Mesenchymal stem cell (in vitro differentiated cells and primary cell): ENCODE results near the gene ACACA. TPM values are rescaled to one million over a fixed set of nuclear protein-coding genes. Genes with fewer than 3 reads are reported as not detected.

ENCODE experiments used
- DNase-seq: peaks from one replicate; pipeline ENCODE4 v3.0.0-alpha.2; 2013
- H2AFZ ChIP-seq: one replicate; pipeline ENCODE4 v1.6.1; 2013; ENCODE audit warnings: low read depth, mild to moderate bottlenecking, control low read depth, inconsistent platforms, low read length, moderate library complexity
- H2AK5ac ChIP-seq: 2 replicates; pipeline ENCODE4 v1.6.1; 2013; ENCODE audit warnings: low read length, moderate library complexity, mild to moderate bottlenecking, inconsistent platforms; ENCODE audit not compliant: severe bottlenecking
- H2BK120ac ChIP-seq: one replicate; pipeline ENCODE4 v1.6.1; 2013; ENCODE audit warnings: low read depth, mild to moderate bottlenecking, inconsistent platforms, low read length, moderate library complexity
- H2BK12ac ChIP-seq, 2 experiments: one replicate each; pipeline ENCODE4 v1.6.1; 2013; ENCODE audit warnings: inconsistent platforms in 2 of 2, low read length in 2 of 2, mild to moderate bottlenecking in 2 of 2, moderate library complexity in 2 of 2, control low read depth in 1 of 2
- H2BK15ac ChIP-seq: one replicate; pipeline ENCODE4 v1.6.1; 2013; ENCODE audit warnings: mild to moderate bottlenecking, low read depth, inconsistent platforms; ENCODE audit not compliant: poor library complexity, severe bottlenecking
- H2BK5ac ChIP-seq: 2 replicates; pipeline ENCODE4 v1.6.1; 2013; ENCODE audit warnings: low read depth, mild to moderate bottlenecking, low read length, control low read depth, inconsistent platforms; ENCODE audit not compliant: poor library complexity, severe bottlenecking
- H3K14ac ChIP-seq, 2 experiments: one replicate each; pipeline ENCODE4 v1.6.1; 2013; ENCODE audit warnings: inconsistent platforms in 2 of 2, low read length in 2 of 2, control low read depth in 1 of 2, mild to moderate bottlenecking in 1 of 2, moderate library complexity in 1 of 2
- H3K18ac ChIP-seq, 2 experiments: one replicate each; pipeline ENCODE4 v1.6.1; 2013; ENCODE audit warnings: inconsistent platforms in 2 of 2, low read length in 2 of 2, control low read depth in 1 of 2, low read depth in 1 of 2, mild to moderate bottlenecking in 1 of 2
- H3K23ac ChIP-seq, 2 experiments: one replicate each; pipeline ENCODE4 v1.6.1; 2013; ENCODE audit warnings: inconsistent platforms in 2 of 2, low read length in 2 of 2, mild to moderate bottlenecking in 2 of 2, moderate library complexity in 2 of 2, control low read depth in 1 of 2
- H3K27ac ChIP-seq: 2 replicates; pipeline ENCODE4 v1.5.1; 2013; ENCODE audit warnings: mild to moderate bottlenecking, moderate library complexity, low read length, control low read depth, inconsistent platforms; ENCODE audit not compliant: poor library complexity, severe bottlenecking
- H3K27me3 ChIP-seq, 2 experiments: 2 replicates each; pipeline versions ENCODE4 v1.6.1 to v1.7.0; 2013; ENCODE audit warnings: low read length in 2 of 2, mild to moderate bottlenecking in 2 of 2, moderate library complexity in 2 of 2, control low read depth in 1 of 2, inconsistent platforms in 1 of 2; ENCODE audit not compliant: control insufficient read depth in 1 of 2, insufficient read depth in 1 of 2
- H3K36me3 ChIP-seq, 2 experiments: 2 replicates each; pipeline versions ENCODE4 v1.6.1 to v1.7.0; 2013; ENCODE audit warnings: low read length in 2 of 2, control low read depth in 1 of 2, inconsistent platforms in 1 of 2, low read depth in 1 of 2, mild to moderate bottlenecking in 1 of 2; ENCODE audit not compliant: insufficient read depth in 2 of 2, control insufficient read depth in 1 of 2
- H3K4ac ChIP-seq, 2 experiments: one replicate each; pipeline ENCODE4 v1.6.1; 2013; ENCODE audit warnings: inconsistent platforms in 2 of 2, low read length in 2 of 2, mild to moderate bottlenecking in 2 of 2, moderate library complexity in 2 of 2, control low read depth in 1 of 2, low read depth in 1 of 2
- H3K4me1 ChIP-seq: 2 replicates; pipeline ENCODE4 v1.6.1; 2013; ENCODE audit warnings: low read depth, low read length, control low read depth; ENCODE audit not compliant: control insufficient read depth, insufficient read depth
- H3K4me2 ChIP-seq: 2 replicates; pipeline ENCODE4 v1.6.1; 2013; ENCODE audit warnings: low read length, mild to moderate bottlenecking, inconsistent platforms; ENCODE audit not compliant: poor library complexity, severe bottlenecking
- H3K4me3 ChIP-seq, 2 experiments: 2 replicates each; pipeline versions ENCODE4 v1.5.1 to v1.7.0; 2013; ENCODE audit warnings: low read length in 2 of 2, mild to moderate bottlenecking in 2 of 2, control low read depth in 1 of 2, low read depth in 1 of 2; ENCODE audit not compliant: insufficient read depth in 1 of 2
- H3K79me1 ChIP-seq: replicated peaks from 2 replicates; pipeline ENCODE4 v1.6.1; 2013; ENCODE audit warnings: mild to moderate bottlenecking, control low read depth, low read length, inconsistent platforms; ENCODE audit not compliant: poor library complexity, severe bottlenecking
- H3K9ac ChIP-seq: 2 replicates; pipeline ENCODE4 v1.7.0; 2013; ENCODE audit warnings: mild to moderate bottlenecking, low read length, moderate library complexity
- H3K9me3 ChIP-seq: 2 replicates; pipeline ENCODE4 v1.7.0; 2013; ENCODE audit warnings: mild to moderate bottlenecking, low read length; ENCODE audit not compliant: control insufficient read depth
- H4K8ac ChIP-seq: one replicate; pipeline ENCODE4 v1.6.1; 2013; ENCODE audit warnings: inconsistent platforms, mild to moderate bottlenecking, low read length, moderate library complexity
- H4K91ac ChIP-seq: one replicate; pipeline ENCODE4 v1.6.1; 2013; ENCODE audit warnings: mild to moderate bottlenecking, low read length, inconsistent platforms
- WGBS: methylation state at CpG from one replicate; pipeline ENCODE4 v1.1.7; 2013; ENCODE audit warnings: mixed read lengths; 5-methylcytosine and 5-hydroxymethylcytosine counted together
- polyA plus RNA-seq, 2 experiments: library from polyadenylated mRNA; stranded (reverse); fragments of 200-250 nt; gene quantifications; one replicate each; pipeline ENCODE4 v1.2.3, GENCODE V29; 2013

Gene ACACA
- 18.9 TPM for polyA plus RNA-seq (2013, experiment 1 of 2)
- polyA plus RNA-seq (2013, experiment 2 of 2), result 18.5 TPM

GRCh38 chr17:37406635-37407461 lies at the start of gene ACACA, which contains the start of gene TADA2A:
Gene ACACA (minus strand): TSS chr17:37406836. CDS start chr17:37406299, 537 bp downstream.
Gene TADA2A (plus strand): TSS chr17:37406886. CDS start chr17:37411366, 4,480 bp downstream.
- Histone ChIP-seq H3K9me3 (no peaks in the 10 kb centered on the region), H3K9ac (peak within 1 kb of the TSS; percentile 98), H3K14ac (peak within 1 kb of the TSS in 1 of 2 experiments; percentile 100), H2AK5ac (peak within 1 kb of the TSS; percentile 53), H4K8ac (peak within 1 kb of the TSS; percentile 96), H3K4me2 (peak within 1 kb of the TSS; percentile 94), H3K36me3 (peaks cover 5 to 20% of the 10 kb centered on the region in 2 experiments), H3K23ac (peak within 1 kb of the TSS in 1 of 2 experiments; percentile 34), H3K4ac (peak within 1 kb of the TSS; percentile 35 to 81), H2BK5ac (peak within 1 kb of the TSS; percentile 57), H3K27me3 (no peaks in the 10 kb centered on the region), H2BK120ac (peak within 1 kb of the TSS; percentile 92), H2BK15ac (peak within 1 kb of the TSS; percentile 39), H2BK12ac (peak within 1 kb of the TSS in 1 of 2 experiments; percentile 84), H3K4me3 (peak within 1 kb of the TSS; percentile 94 to 98), H3K27ac (peak within 1 kb of the TSS; percentile 82), H3K18ac (peak within 1 kb of the TSS; percentile 95), H4K91ac (peak within 1 kb of the TSS; percentile 78), H3K79me1 (peaks cover 30% of the 10 kb centered on the region), H2AFZ (peak within 1 kb of the TSS; percentile 85), H3K4me1 (peaks cover 8% of the 10 kb centered on the region)
- 1% methylated on average over 44 of the region's 98 CpGs for WGBS
- DNase-seq, result peak; percentile 82

- Histone ChIP-seq H2BK15ac (no peak overlapping the region), H2AK5ac (no peak overlapping the region), H3K27ac (peak overlapping the region; percentile 11), H4K91ac (no peak overlapping the region), H2BK5ac (no peak overlapping the region), H3K27me3 (no peaks in the 10 kb centered on the region), H4K8ac (no peak overlapping the region), H3K18ac (no peak overlapping the region), H3K4me3 (no peak overlapping the region), H2BK12ac (peak overlapping the region in 1 of 2 experiments; percentile 32), H3K4ac (no peak overlapping the region), H3K36me3 (peaks cover 0 to 36% of the 10 kb centered on the region in 2 experiments), H3K4me2 (no peak overlapping the region), H3K23ac (no peak overlapping the region), H3K9me3 (no peaks in the 10 kb centered on the region), H2AFZ (no peak overlapping the region), H2BK120ac (no peak overlapping the region), H3K4me1 (peaks cover 10% of the 10 kb centered on the region), H3K9ac (no peak overlapping the region), H3K79me1 (peaks cover 11% of the 10 kb centered on the region), H3K14ac (no peak overlapping the region)
- no peak for DNase-seq
- WGBS, result 90% methylated on average over 6 of the region's 6 CpGs
These were observed 43.5 kb upstream of the ACACA start for GRCh38 chr17:37450112-37450511.

- H3K27ac ChIP-seq, result peak overlapping the region; percentile 43
- peaks cover 8% of the 10 kb centered on the region for H3K4me1 ChIP-seq
- no peak overlapping the region for H3K4ac ChIP-seq
- peaks cover 15% of the 10 kb centered on the region for H3K79me1 ChIP-seq
- no peak overlapping the region for H2BK12ac ChIP-seq
- 54% methylated on average over 1 of the region's 1 CpG for WGBS
- H3K23ac ChIP-seq, result no peak overlapping the region
- H4K8ac ChIP-seq, result no peak overlapping the region
- no peak overlapping the region for H3K4me3 ChIP-seq
- H3K9ac ChIP-seq, result peak overlapping the region; percentile 39
- no peak overlapping the region for H2AK5ac ChIP-seq
- no peak overlapping the region for H2BK5ac ChIP-seq
- no peak overlapping the region for H2BK15ac ChIP-seq
- no peak overlapping the region for H3K14ac ChIP-seq
- no peak overlapping the region for H3K4me2 ChIP-seq
- no peak overlapping the region for H4K91ac ChIP-seq
- H2AFZ ChIP-seq, result no peak overlapping the region
- DNase-seq, result peak; percentile 62
- no peaks in the 10 kb centered on the region for H3K9me3 ChIP-seq
- no peaks in the 10 kb centered on the region for H3K27me3 ChIP-seq
- H2BK120ac ChIP-seq, result no peak overlapping the region
- H3K36me3 ChIP-seq, result peaks cover 7 to 60% of the 10 kb centered on the region in 2 experiments
- H3K18ac ChIP-seq, result peak overlapping the region in 1 of 2 experiments; percentile 18
These were observed 41.0 kb upstream of the ACACA start for GRCh38 chr17:37447641-37448040.

- no peak overlapping the region for H2AK5ac ChIP-seq
- no peak overlapping the region for H3K23ac ChIP-seq
- no peak overlapping the region for H3K14ac ChIP-seq
- no peaks in the 10 kb centered on the region for H3K27me3 ChIP-seq
- H3K18ac ChIP-seq, result no peak overlapping the region
- H3K4me2 ChIP-seq, result no peak overlapping the region
- H2BK12ac ChIP-seq, result no peak overlapping the region
- 100% methylated on average over 1 of the region's 4 CpGs for WGBS
- no peak overlapping the region for H4K8ac ChIP-seq
- no peaks in the 10 kb centered on the region for H3K9me3 ChIP-seq
- H2BK120ac ChIP-seq, result no peak overlapping the region
- H2BK15ac ChIP-seq, result no peak overlapping the region
- no peak overlapping the region for H3K9ac ChIP-seq
- H2AFZ ChIP-seq, result no peak overlapping the region
- H4K91ac ChIP-seq, result no peak overlapping the region
- no peak overlapping the region for H3K4ac ChIP-seq
- no peak for DNase-seq
- peaks cover 8% of the 10 kb centered on the region for H3K4me1 ChIP-seq
- no peak overlapping the region for H3K4me3 ChIP-seq
- peaks cover 11 to 72% of the 10 kb centered on the region in 2 experiments for H3K36me3 ChIP-seq
- peak overlapping the region; percentile 73 for H3K27ac ChIP-seq
- H2BK5ac ChIP-seq, result no peak overlapping the region
- peaks cover 12% of the 10 kb centered on the region for H3K79me1 ChIP-seq
These were observed 39.4 kb upstream of the ACACA start for GRCh38 chr17:37446027-37446426.
